ENCODE measurements around the gene JADE2. TPM values are rescaled to one million over a fixed set of nuclear protein-coding genes. Genes with fewer than 3 reads are reported as not detected.
A peak's percentile ranks its signal among the peaks of the same experiment; 100 is the strongest.
"Not testable (repeated sequence)": the region's sequence is repeated elsewhere in the genome, so short reads cannot be mapped to it uniquely, and the experiment has no call there.

The JADE2 gene
- total RNA-seq, 1 experiment from 2014 or later: 20.8 TPM

DNA sequence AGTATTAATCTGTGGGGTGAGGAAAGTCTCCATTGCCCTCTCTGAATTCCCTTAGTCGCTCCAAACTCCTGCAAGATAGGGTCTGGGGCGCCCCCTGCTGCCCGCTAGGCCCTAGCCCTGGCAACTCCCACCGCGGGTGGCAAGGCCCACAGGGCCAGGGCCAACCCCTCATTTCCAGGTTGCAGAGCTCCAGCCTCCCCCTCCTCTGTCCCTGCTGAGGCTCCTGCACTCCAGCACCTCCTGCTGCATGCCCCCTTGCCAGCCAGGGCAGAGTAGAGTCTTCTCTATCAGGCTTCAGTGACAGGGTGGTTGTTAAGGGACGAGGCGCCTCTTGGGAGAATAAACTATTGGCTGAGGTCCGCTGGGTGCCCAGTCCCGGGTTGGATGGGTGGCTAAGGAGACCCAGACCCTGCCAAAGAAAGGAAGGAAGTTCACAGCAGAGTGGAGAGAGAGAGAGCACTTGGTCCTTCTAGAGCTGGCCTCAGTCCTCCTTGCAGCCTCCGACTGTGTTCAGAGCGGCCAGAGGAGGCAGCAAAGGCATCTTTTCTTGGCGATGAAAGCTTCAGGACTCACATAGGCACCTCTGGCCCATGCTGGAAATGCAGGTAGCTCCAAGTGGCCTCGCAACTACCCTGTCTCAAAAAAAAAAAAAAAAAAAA, 61.5 kb downstream of the JADE2 start:
- peak; percentile 68 for DNase-seq (ENCODE audit: low spot score)

DNA sequence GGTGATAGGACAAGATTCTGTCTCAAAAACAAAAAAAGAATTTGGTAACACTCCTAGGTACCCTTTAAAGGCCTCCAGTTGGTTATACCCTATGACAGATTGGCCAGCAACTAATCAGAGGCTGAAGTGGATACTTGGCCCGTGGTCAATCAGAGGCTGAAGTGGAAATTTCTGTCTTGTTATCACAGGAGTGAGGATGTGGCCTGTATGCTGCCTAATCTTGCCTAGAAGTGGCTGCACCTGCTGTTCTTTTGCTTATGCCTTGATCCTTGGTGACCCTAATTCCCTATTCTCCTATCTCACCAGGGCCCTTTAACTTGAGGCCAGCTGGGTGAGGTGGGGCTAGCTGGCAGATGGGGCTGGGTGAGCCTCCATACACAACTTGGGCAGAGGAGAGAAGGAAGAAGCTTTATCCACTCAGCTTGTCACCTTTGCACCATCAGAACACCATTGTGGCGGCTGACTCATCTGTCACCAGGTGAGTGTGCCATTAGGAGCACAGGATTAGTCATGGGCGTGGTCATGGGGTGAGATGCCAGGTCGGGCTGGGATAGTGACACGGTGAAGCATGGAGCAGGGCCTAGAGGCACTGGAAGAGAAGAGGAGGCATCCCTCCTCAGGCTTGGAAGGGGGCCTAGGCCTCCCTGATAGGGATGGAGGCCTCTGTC, 65.7 kb downstream of the JADE2 start:
- peak; percentile 53 for DNase-seq (ENCODE audit: low spot score)

DNA sequence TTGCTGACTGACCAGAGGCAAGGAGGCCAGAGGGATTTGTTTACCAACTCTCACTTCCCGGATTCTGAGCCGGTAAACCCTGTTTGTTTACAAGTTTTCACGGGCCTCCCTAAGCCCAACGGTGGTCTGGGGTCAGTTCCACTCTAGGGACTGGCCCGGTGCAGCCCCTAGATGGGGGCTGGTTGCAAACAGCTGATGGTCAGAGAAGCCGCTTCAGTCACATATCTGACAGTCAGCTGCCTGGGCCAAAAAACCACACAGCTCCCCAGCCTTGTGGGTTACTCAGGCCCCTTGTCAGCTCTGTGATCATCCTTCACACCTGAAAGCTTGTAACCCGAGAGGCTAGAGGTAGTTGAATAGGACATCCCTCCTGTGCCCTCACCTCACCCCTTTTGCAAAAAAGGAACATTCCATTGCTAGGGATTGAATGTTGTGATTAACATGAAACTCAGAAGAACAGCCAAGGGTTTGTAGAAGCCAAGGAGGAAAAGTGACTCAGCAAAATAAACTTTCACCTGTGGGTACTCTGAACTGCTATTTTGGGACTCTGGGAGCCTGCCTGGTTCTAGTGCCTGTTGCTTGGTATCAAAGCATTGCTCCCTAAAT, 66.8 kb downstream of the JADE2 start:
- peak; percentile 26 for DNase-seq (ENCODE audit: low spot score)

DNA sequence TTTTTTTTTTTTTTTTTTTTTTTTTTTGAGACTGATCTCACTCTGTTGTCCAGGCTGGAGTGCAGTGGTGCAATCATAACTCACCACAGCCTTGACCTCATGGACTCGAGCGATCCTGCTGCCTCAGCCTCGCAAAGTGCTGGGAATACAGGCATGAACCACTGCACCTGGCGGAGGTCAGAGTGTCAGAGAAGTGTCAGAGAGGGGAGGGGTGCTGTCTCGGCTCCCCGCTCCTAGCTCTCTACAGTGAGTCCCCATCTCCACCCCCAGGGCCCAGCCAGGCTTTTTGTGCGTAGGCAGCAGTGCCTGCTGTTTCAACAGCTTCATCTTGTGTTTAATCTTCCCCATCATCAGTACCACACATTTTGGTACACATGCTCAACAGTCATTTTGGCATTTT, 68.9 kb downstream of the JADE2 start:
- no peak for DNase-seq (ENCODE audit: low spot score)

DNA sequence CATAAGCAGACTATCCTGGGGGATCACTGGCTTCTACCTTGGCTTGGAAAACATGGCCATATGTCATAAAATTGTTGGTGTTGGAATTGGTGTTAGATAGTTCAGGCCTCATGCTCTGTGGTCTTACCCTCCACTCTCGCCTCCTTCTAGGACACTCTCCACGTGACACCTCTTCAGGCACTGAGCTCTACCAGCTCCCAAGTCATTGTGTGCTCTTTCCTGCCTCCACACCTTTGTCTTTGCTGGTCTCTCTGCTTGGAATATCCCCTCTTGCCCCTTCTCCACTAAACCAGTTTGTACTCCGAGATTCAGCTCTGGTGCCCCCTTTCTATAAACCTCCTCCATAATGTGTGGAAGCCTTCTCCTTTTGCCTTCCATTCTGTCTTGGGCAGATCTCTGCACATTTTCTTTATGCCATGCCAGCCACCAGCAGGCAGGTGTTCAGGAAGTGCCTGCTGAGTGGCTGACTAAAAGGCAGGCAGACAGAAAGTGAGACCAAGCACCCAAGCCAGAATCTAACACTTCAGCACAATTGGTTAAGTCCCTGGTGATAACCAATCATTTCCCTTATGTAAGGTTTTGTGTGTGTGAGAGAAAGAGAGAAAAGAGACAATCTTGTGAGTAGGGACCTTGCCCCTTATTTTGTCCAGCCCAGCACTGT, 69.5 kb downstream of the JADE2 start:
- no peak for DNase-seq (ENCODE audit: low spot score)

DNA sequence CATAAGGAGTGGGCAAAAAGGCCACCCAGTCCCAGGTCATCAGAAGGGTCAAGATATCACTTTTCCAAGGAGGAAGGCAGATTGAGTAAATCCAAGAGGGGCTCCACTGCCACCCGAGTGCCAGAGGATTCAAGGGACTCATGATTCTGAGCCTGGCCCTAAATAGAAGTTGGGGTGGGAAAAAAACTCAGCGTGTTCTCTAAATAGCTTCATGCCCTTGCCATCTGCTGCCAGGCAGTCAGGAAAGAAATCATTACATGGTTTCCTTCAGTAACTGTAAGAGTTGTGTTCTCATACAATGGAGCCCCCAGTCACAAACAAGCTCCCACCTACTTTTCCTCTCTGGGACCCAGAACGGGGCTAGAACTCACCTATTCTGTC, 70.0 kb downstream of the JADE2 start:
- DNase-seq (ENCODE audit: low spot score): no peak

DNA sequence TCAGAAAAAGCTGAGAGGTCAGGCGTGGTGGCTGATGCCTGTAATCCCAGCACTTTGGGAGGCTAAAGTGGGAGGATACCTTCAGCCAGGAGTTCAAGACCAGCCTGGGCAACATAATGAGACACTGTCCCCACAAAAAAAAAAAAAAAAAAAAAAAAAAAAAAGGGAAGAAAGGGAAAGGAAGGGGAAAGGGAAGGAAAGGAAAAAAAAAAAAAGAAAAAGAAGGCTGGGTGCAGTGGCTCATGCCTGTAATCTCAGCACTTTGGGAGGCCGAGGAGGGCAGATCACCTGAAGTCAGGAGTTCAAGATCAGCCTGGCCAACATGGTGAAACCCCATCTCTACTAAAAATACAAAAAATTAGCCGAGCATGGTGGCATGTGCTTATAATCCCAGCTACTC, 74.3 kb downstream of the JADE2 start:
- DNase-seq (ENCODE audit: low spot score): not testable (repeated sequence)

DNA sequence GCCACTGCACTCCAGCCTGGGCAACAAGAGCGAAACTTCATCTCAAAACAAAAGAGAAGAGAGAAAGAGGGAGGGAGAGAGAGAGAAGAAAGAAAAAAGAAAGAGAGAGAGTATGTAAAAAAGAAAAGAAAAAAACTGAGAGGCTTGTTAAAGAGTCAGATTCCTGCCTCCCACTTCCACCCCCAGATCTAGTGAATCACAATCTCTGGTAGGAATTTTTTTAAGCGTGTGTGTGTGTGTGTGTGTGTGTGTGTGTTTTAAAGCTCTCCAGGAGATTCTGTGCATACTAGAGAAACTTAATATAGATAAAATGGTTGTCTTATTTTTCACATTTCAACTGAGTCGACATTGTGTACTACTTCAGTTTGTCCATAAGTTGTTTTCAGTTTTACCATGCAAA, 75.1 kb downstream of the JADE2 start:
- DNase-seq (ENCODE audit: low spot score): no peak

DNA sequence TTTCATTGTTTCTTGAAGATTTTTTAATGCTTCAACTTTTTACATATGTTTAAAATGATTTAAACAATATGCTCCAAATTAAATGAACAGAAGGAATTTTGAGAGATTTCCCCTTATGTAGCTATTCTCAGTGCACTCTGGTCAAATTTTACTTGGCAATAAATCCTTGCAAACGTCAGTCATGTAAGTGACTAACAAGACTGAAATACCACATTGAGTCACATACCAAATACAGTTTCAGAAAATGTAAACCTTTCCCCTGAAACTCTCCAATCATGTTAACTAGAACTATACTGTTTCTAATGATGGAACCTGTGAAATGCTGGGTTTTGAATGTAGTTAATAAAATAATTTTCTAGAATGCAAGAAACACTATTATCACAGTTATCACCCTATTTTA, 77.6 kb downstream of the JADE2 start:
- DNase-seq (ENCODE audit: low spot score): peak; percentile 34

DNA sequence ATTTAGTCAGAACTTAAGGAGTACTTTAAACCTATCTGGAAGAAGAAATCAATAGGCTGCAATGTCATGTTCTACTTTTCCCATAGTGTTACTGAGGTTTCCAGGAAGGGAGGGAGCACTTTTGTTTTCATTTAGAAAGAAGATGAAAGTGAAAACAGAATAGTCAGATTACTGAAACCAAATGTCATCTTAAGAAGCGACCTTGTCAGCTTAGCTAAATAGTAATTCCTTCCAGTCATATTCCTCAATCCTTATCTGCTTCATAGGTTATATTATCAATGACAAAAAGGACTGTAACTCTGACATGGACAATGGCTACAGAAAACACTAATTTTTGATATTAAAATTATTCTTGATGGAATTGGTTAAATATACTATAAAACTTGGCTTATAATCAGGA, 79.4 kb downstream of the JADE2 start:
- no peak for DNase-seq (ENCODE audit: low spot score)

DNA sequence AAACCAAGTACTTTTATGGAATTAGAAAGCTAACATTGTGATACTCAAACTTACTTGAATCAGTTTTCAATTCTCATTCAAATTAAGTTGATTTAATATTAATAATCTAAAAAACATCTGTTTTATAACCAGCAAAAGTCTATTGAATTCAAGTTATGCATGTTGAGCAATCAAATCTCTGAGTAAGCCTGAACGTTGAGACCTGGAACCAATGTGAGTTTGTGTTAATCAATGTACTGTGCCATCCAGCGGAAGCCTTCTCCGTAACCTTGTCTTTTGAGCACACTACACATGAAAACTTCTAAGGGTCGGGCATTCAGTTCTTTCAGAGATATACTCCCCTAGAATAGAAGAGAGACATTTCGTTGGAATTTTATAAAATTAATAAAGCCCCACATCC, 81.3 kb downstream of the JADE2 start:
- no peak for DNase-seq (ENCODE audit: low spot score)

DNA sequence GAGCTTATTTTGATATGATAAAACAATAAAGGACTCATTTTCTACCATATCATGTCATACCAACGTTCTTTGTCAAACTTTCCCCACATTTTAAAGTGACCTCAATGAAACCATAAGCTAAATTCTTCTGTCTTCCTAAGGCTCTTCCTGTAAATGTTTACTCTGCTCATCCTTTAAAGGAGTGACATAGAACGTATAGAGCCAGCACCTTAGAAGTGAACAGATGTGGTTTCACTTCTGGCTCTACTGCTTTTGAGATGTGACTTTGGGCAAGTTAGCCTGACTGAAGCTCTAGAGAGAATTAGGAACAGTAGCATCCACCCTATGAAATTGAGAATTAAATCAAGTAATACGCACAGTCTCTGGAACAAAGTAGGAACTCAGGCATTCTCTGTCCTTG, 83.1 kb downstream of the JADE2 start:
- DNase-seq (ENCODE audit: low spot score): no peak

DNA sequence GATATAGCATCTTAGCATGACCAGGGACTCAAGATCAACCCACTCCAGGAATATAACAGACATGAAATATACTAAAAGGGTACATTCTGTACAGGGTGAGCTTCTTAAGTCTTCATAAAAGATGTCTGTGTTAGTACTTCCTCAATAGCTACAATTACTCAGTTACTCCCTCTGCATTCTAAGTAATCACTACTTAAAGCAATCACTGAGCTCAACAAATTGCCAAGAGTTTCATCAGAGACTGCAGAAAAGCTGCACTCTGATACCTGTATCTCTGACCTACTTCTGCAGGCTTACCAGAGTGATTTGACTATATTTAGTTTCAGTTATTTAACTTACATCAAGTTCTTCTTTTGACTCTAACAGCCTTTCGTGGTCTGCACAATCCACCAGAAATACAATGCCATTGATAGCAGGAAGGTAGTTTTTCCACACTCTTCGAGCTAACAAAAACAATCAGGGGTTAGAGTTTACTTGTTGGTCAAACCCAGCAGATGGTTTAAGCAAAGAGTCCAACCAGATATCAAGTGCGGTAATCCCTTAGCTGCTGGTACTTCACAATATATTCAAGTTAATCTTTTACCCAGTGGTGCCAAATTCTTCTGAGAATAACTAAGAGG, 83.9 kb downstream of the JADE2 start:
- DNase-seq (ENCODE audit: low spot score): no peak

DNA sequence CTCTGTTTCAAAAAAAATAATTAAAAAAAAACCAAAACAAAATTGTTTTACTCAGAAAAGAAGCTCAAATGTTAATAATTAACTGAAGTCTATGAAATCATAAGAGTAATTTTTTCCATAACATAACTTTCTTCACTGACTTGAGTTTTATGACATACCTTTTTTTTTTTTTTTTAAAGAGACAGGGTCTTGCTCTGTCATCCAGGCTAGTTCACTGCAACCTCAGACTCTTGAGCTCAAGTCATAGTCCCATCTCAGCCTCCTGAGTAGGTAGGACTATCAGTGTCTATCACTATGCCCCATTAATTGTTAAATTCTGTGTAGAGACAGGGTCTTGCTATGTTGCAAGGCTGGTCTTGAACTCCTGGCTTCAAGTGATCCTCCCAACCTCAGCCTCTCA, 85.3 kb downstream of the JADE2 start:
- DNase-seq (ENCODE audit: low spot score): no peak

DNA sequence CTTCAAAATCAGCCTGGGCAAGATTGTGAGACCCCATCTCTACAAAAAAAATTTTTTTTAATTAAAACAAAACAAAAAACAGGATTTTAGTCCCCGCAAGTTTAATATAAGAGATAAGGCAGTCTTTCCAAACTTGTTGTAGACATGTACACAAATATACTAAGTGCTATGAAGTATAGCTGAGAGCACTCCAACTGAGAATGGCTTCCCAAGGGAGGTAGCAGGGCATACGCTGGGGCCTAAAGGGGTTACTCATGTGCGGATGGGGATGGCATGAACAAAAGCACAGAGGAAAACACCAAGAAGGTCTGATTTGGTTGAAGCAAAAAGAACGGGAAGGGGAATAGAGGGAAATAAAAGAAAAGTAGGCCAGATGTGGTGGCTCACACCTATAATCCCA, 86.0 kb downstream of the JADE2 start:
- no peak for DNase-seq (ENCODE audit: low spot score)

DNA sequence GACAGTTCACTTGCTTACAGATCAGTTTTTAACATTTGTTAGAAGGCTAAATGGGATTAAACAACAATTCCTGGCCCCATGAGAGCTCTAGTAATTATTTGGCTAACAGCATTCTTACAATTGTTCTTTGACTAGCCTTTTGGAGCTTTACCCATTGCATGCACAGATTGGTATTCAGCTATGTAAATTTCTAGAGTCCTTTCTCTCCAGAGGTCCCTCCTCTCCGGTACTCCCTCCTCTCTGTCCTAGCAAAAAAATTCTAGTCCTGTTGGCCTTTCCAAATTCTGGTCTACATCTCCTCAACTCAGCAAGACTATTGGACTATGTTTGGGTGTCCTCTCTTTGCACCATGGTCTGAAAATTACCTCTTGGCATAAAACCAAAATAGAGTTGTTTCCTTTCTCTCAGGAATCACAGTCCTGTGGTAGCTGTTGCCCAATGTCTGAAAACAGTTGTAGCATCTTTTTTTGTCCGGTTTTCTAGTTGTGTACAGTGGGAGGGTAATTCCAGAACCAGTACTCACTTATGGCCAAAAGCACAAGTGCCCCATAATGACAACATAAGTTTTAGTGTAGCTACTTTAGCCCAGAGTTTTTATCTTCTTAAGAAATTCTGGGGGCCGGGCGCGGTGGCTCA, 89.1 kb downstream of the JADE2 start:
- no peak for DNase-seq (ENCODE audit: low spot score)

DNA sequence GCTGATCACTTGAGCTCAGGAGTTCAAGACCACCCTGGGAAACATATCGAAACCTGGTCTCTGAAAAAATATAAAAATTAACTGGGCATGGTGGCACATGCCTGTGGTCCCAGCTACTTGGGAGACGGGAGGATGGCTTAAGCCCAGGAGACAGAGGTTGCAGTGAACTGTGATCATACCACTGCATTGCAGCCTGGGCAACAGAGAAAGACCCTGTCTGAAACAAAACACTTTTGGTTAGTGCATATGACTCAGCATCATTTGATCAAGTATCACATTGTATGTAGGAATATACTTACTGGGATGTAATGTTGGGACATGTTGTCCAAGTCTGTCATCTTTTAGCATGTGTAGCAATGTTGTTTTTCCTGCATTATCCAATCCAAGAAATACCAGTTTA, 95.2 kb downstream of the JADE2 start:
- no peak for DNase-seq (ENCODE audit: low spot score)

DNA sequence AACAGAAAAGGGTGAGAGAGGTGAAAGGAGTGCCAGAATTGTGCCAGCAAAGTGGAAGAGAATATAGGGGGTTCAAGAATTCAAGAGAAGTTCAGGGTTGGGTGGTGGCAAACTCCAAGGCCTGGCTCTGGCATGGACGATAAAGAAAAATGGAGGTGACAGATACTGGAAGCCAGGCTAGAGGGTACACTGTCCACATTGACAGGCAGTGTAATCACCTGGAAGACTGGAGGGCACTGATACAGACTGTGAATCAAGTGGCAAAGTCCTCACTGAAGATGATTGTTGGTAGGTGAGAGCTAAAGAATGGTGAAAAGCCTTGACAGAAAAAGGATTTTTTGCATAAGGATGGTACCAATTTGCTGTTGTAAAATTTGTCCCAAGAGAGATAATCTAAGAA, 100.1 kb downstream of the JADE2 start:
- no peak for DNase-seq (ENCODE audit: low spot score)

DNA sequence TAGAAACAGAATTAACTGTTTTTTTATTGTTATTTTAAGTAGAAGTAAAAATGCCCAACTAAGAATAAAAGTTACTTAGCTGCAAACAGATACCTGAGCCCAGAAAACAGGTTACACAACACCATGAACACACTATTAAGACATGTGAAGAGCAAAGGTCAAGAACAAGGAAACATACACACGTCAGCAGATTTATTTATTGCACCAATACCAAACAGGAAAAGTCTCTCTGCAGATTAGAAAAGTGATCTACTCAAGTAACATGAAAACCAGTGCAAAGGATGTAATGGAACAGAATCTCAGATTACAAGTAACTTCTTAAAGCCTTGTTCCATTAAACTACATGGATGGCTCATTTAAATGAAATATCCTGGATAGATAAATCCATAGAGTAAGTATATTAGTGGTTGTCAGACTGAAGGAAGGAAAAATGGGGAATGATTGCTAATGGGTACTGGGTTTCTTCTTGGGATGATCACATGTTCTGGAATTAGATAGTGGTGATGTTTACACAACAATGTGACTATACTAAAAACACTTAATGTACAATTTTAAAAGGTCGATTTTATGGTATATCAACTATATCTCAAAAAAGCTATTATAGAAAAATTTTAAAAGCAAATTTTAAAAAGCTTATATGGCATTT, 101.0 kb downstream of the JADE2 start:
- no peak for DNase-seq (ENCODE audit: low spot score)

All from A172 (cell line).